AG04450 (cell line): ENCODE data around the gene SLC38A9. TPM values are rescaled to one million over a fixed set of nuclear protein-coding genes. Genes with fewer than 3 reads are reported as not detected.

ENCODE experiments used
- CTCF ChIA-PET: fragments of 300-600, 350-600 bp; formaldehyde crosslinking; extraction: SDS; loops from one replicate; lab custom pipeline; 2022; ENCODE audit warnings: antibody characterized with exemption, inconsistent platforms; lab: Charles Lee
- POLR2A ChIA-PET: fragments of 350-600 bp; formaldehyde crosslinking; extraction: SDS; loops from one replicate; lab custom pipeline; 2021; ENCODE audit warnings: antibody characterized with exemption, inconsistent platforms; lab: Yijun Ruan, JAX
- DNase-seq: peaks from one replicate; pipeline ENCODE4 v3.0.0-alpha.2; 2011; ENCODE audit warnings: low read depth, low spot score
- H3K27ac ChIP-seq: one replicate; pipeline ENCODE4 v1.5.1; 2012; ENCODE audit warnings: low read depth, low read length, control low read depth
- H3K27me3 ChIP-seq: one replicate; pipeline ENCODE4 v1.6.0; 2012; ENCODE audit warnings: low read length; ENCODE audit not compliant: control insufficient read depth, insufficient read depth
- H3K4me3 ChIP-seq: 2 replicates; pipeline ENCODE4 v1.5.1; 2011; ENCODE audit warnings: mild to moderate bottlenecking, low read depth, low read length, control low read depth
- H3K9me3 ChIP-seq: 2 replicates; pipeline ENCODE4 v1.5.1; 2012; ENCODE audit warnings: low read length; ENCODE audit not compliant: control insufficient read depth, insufficient read depth
- CTCF ChIP-seq: IDR thresholded peaks from 2 replicates; pipeline ENCODE4 v1.5.1; 2011; ENCODE audit warnings: low read depth, low read length, control low read depth, inconsistent platforms
- polyA plus RNA-seq: library from polyadenylated mRNA; depleted of rRNA; stranded (reverse); fragments of >200 nt; gene quantifications from 2 replicates; pipeline ENCODE4 v1.2.3, GENCODE V29; 2011

SLC38A9 gene
- polyA plus RNA-seq, 1 experiment = 25.3 TPM

GRCh38 chr5:55600086-55600485, 112.0 kb downstream of the SLC38A9 start:
- TF ChIP-seq CTCF = no peak
- no peaks in the 10 kb centered on the region for H3K27me3 ChIP-seq

GRCh38 chr5:55599148-55600050, 112.7 kb downstream of the SLC38A9 start:
- ChIA-PET CTCF (no interaction called here), POLR2A (no interaction called here)
- no peak for DNase-seq
- H3K9me3 ChIP-seq = no peaks in the 10 kb centered on the region
- no peaks in the 10 kb centered on the region for H3K27me3 ChIP-seq
- no peak overlapping the region for H3K27ac ChIP-seq
- no peak for TF ChIP-seq CTCF
- H3K4me3 ChIP-seq = no peak overlapping the region

More at GRCh38 chr5:55600086-55600485, 112.0 kb downstream of the SLC38A9 start:
- Histone ChIP-seq H3K27ac (peak overlapping the region; percentile 75), H3K4me3 (no peak overlapping the region), H3K9me3 (no peaks in the 10 kb centered on the region)
- ChIA-PET CTCF (no interaction called here), POLR2A (no interaction called here)
- no peak for DNase-seq

GRCh38 chr5:55597014-55597981, 114.8 kb downstream of the SLC38A9 start:
- CTCF ChIA-PET = interaction anchor here (0.6 to 2.2 kb wide), 3 partner anchors 62 to 94 kb away, joined by 3 to 7 read pairs (median 4); no protein-coding TSS in a partner anchor
- peak overlapping the region; percentile 31 for H3K27ac ChIP-seq

GRCh38 chr5:55594671-55595070, 117.5 kb downstream of the SLC38A9 start:
- POLR2A ChIA-PET = no interaction called here
- DNase-seq = no peak
- no peaks in the 10 kb centered on the region for H3K9me3 ChIP-seq
- no peaks in the 10 kb centered on the region for H3K27me3 ChIP-seq
- H3K27ac ChIP-seq = no peak overlapping the region
- CTCF ChIA-PET = no interaction called here
- no peak for TF ChIP-seq CTCF
- no peak overlapping the region for H3K4me3 ChIP-seq

More at GRCh38 chr5:55597014-55597981, 114.8 kb downstream of the SLC38A9 start:
- DNase-seq = no peak
- H3K27me3 ChIP-seq = no peaks in the 10 kb centered on the region
- no peak for TF ChIP-seq CTCF
- H3K4me3 ChIP-seq = no peak overlapping the region
- no peaks in the 10 kb centered on the region for H3K9me3 ChIP-seq
- POLR2A ChIA-PET = no interaction called here
